Measurements from ENCODE around the gene STXBP6. TPM values are rescaled to one million over a fixed set of nuclear protein-coding genes. Genes with fewer than 3 reads are reported as not detected.

STXBP6 gene
- total RNA-seq, 1 donor from 2014 or later, result 27.1 TPM

- no peaks in the 10 kb centered on the region for H3K79me2 ChIP-seq (ENCODE audit: insufficient read depth, low read length)
- Mint-ChIP-seq H3K4me3 (ENCODE audit: unreplicated experiment) (no peak overlapping the region), H3K4me1 (ENCODE audit: low read depth, unreplicated experiment) (peaks cover 37% of the 10 kb centered on the region), H3K27me3 (ENCODE audit: low read depth, unreplicated experiment) (no peaks in the 10 kb centered on the region), H3K9me3 (ENCODE audit: unreplicated experiment) (no peaks in the 10 kb centered on the region), H3K27ac (ENCODE audit: unreplicated experiment) (no peak overlapping the region), H3K36me3 (ENCODE audit: low read depth, unreplicated experiment) (no peaks in the 10 kb centered on the region)
- H3K4me2 ChIP-seq (ENCODE audit: low read length), result no peak overlapping the region
- TF ChIP-seq CTCF (IDR thresholded peaks at IDR 0.05; ENCODE audit: insufficient read depth, low read depth, low read length) (no peak), EZH2 (IDR thresholded peaks at IDR 0.05; ENCODE audit: insufficient read depth, low read length) (no peak)
- H3K27me3 ChIP-seq (ENCODE audit: insufficient read depth, low read length), result no peaks in the 10 kb centered on the region
- no peaks in the 10 kb centered on the region for H3K36me3 ChIP-seq (ENCODE audit: insufficient read depth, low read length)
- no peak for DNase-seq (ENCODE audit: low read depth)
- no peak overlapping the region for H3K9ac ChIP-seq (ENCODE audit: low read length)
- H3K9me3 ChIP-seq (ENCODE audit: insufficient read depth, low read depth, low read length), result no peaks in the 10 kb centered on the region
- no peak overlapping the region for H3K4me3 ChIP-seq (ENCODE audit: insufficient read depth, low read depth, low read length)
- H2AFZ ChIP-seq (ENCODE audit: low read depth, low read length), result no peak overlapping the region
- no peaks in the 10 kb centered on the region for H4K20me1 ChIP-seq (ENCODE audit: insufficient read depth, low read length)
- H3K4me1 ChIP-seq (ENCODE audit: insufficient read depth, low read length), result peaks cover 4% of the 10 kb centered on the region
- no peak for FAIRE-seq
- no peak overlapping the region for H3K27ac ChIP-seq (ENCODE audit: low read depth, low read length)
Measured at GRCh38 chr14:24844011-24844410, 205.9 kb downstream of the STXBP6 start.

GRCh38 chr14:24843494-24843893 lies 206.5 kb downstream of the STXBP6 start:
- Histone ChIP-seq H3K36me3 (ENCODE audit: insufficient read depth, low read length) (no peaks in the 10 kb centered on the region), H3K9me3 (ENCODE audit: insufficient read depth, low read depth, low read length) (no peaks in the 10 kb centered on the region), H3K27ac (ENCODE audit: low read depth, low read length) (no peak overlapping the region), H3K4me1 (ENCODE audit: insufficient read depth, low read length) (peaks cover 4% of the 10 kb centered on the region), H4K20me1 (ENCODE audit: insufficient read depth, low read length) (no peaks in the 10 kb centered on the region), H3K79me2 (ENCODE audit: insufficient read depth, low read length) (no peaks in the 10 kb centered on the region), H3K9ac (ENCODE audit: low read length) (no peak overlapping the region), H3K4me3 (ENCODE audit: insufficient read depth, low read depth, low read length) (no peak overlapping the region), H3K27me3 (ENCODE audit: insufficient read depth, low read length) (no peaks in the 10 kb centered on the region), H2AFZ (ENCODE audit: low read depth, low read length) (no peak overlapping the region), H3K4me2 (ENCODE audit: low read length) (no peak overlapping the region)
- Mint-ChIP-seq H3K27ac (ENCODE audit: unreplicated experiment) (no peak overlapping the region), H3K4me1 (ENCODE audit: low read depth, unreplicated experiment) (peaks cover 37% of the 10 kb centered on the region), H3K27me3 (ENCODE audit: low read depth, unreplicated experiment) (no peaks in the 10 kb centered on the region), H3K36me3 (ENCODE audit: low read depth, unreplicated experiment) (no peaks in the 10 kb centered on the region), H3K9me3 (ENCODE audit: unreplicated experiment) (no peaks in the 10 kb centered on the region), H3K4me3 (ENCODE audit: unreplicated experiment) (no peak overlapping the region)
- FAIRE-seq (no peak), DNase-seq (ENCODE audit: low read depth) (no peak)
- no peak for TF ChIP-seq EZH2 (IDR thresholded peaks at IDR 0.05; ENCODE audit: insufficient read depth, low read length)
- no peak for TF ChIP-seq CTCF (IDR thresholded peaks at IDR 0.05; ENCODE audit: insufficient read depth, low read depth, low read length)

- Histone ChIP-seq H4K20me1 (ENCODE audit: insufficient read depth, low read length) (no peaks in the 10 kb centered on the region), H3K4me2 (ENCODE audit: low read length) (no peak overlapping the region), H3K79me2 (ENCODE audit: insufficient read depth, low read length) (no peaks in the 10 kb centered on the region), H3K9ac (ENCODE audit: low read length) (no peak overlapping the region), H3K4me1 (ENCODE audit: insufficient read depth, low read length) (peaks cover 6% of the 10 kb centered on the region), H3K27me3 (ENCODE audit: insufficient read depth, low read length) (no peaks in the 10 kb centered on the region), H3K4me3 (ENCODE audit: insufficient read depth, low read depth, low read length) (no peak overlapping the region), H2AFZ (ENCODE audit: low read depth, low read length) (no peak overlapping the region), H3K9me3 (ENCODE audit: insufficient read depth, low read depth, low read length) (no peaks in the 10 kb centered on the region), H3K36me3 (ENCODE audit: insufficient read depth, low read length) (no peaks in the 10 kb centered on the region), H3K27ac (ENCODE audit: low read depth, low read length) (no peak overlapping the region)
- no peaks in the 10 kb centered on the region for H3K27me3 Mint-ChIP-seq (ENCODE audit: low read depth, unreplicated experiment)
- H3K36me3 Mint-ChIP-seq (ENCODE audit: low read depth, unreplicated experiment), result no peaks in the 10 kb centered on the region
- FAIRE-seq (no peak), DNase-seq (ENCODE audit: low read depth) (peak; percentile 24)
- no peak overlapping the region for H3K4me3 Mint-ChIP-seq (ENCODE audit: unreplicated experiment)
- H3K27ac Mint-ChIP-seq (ENCODE audit: unreplicated experiment), result peak overlapping the region; percentile 64
- TF ChIP-seq CTCF (IDR thresholded peaks at IDR 0.05; ENCODE audit: insufficient read depth, low read depth, low read length) (no peak), EZH2 (IDR thresholded peaks at IDR 0.05; ENCODE audit: insufficient read depth, low read length) (no peak)
- peaks cover 39% of the 10 kb centered on the region for H3K4me1 Mint-ChIP-seq (ENCODE audit: low read depth, unreplicated experiment)
- H3K9me3 Mint-ChIP-seq (ENCODE audit: unreplicated experiment), result no peaks in the 10 kb centered on the region
Measured at GRCh38 chr14:24840204-24840893, 209.6 kb downstream of the STXBP6 start.

Measured in astrocyte (in vitro differentiated cells and primary cell).